Activated CD4-positive, alpha-beta T cell treated with anti-CD3 and anti-CD28 coated beads for 24 hours (primary cell): Measurements from ENCODE around the gene RWDD1.
A peak's percentile ranks its signal among the peaks of the same experiment; 100 is the strongest.
"Not testable (repeated sequence)": the region's sequence is repeated elsewhere in the genome, so short reads cannot be mapped to it uniquely, and the experiment has no call there.

Experiments
- DNase-seq, 2 donors: peaks; one replicate each; pipeline ENCODE4 v3.0.0-alpha.2; 2020; ENCODE audit warnings: low read depth in 2 of 2

Gene RWDD1

DNA sequence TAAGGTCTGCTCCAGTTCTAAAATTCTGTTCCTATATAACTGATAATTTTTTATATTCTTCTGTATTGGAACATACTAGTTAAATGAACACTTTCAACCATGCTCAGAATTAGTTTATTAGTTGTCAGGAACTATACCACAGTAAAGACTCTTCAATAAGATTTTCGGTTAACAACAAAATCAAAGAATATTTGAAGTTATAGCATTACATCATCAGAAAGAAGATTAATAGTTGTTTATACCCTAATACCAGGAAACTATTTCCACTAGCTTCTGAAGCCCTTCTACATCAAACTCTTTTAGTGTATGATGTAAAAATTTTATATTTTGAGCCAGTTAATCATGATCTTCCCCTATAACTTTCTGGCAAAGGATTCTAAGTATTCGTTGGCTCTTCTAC lies 11.2 kb upstream of the RWDD1 start:
- no peak for DNase-seq

DNA sequence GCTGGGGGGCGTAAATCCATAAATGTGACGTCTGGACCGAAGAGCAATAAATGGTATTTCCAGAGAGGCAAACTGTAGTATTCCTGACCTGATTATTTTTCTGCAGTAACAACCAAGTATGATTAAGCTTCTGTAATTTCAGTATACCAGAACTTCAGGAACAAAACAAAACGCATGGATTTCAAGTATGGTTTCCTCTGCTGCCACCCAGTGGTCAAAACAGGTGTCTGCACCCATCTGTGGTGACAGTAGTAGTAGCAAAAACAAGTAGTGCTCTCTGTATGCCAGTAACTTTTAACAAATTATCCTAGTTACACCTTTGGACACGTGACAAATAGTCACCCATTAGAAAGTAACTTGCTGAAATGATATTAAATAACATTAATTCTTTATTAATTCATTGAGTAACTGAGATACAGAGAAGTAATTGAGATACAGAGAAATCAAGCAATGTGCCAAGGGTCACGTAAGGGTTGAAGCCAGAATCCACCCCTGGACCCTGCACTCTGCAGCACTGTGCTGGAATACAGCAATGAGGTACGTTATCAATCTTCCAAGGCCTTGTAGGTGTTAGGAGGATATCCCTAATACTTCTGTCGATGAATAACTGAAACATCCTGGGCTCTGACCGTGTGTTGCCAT lies 9.8 kb upstream of the RWDD1 start:
- peak; percentile 44 to 54 for DNase-seq

DNA sequence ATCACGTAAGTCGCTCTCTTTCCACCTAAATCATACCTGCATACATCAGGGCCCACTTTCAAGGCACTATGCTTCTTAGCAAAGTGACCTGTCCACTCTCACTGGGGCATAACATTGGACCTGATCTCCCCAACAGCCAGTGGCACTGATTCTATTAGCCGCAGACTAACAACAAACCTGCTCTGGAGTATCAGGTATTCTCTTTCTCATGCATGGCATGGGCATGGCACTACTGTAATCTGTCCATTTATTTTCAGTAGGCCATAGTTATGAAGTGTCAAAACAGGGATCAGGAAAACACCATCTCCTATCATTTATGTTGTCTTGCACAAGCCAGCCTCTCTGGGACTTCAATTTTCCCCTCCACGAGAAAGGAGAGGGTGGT lies 9.3 kb upstream of the RWDD1 start:
- no peak for DNase-seq

DNA sequence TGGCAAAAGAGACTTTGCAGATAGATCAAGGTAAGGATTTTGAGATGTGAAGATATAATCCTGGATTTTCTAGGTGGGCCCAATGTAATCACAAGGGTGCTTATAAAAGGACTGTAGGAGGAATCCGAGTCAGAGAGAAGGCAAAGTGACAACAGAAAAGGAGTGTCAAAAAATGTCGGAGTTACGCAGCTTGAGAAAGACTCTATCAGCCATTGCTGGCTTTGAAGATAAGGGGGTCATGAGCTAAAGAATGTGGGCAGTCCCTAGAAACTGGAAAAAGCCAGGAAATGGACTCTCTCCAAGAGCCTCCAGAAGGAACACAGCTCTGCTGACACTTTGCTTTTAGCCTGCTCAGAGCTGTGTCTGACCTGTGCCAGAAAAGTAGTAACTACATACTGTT lies 8.7 kb upstream of the RWDD1 start:
- DNase-seq: no peak

DNA sequence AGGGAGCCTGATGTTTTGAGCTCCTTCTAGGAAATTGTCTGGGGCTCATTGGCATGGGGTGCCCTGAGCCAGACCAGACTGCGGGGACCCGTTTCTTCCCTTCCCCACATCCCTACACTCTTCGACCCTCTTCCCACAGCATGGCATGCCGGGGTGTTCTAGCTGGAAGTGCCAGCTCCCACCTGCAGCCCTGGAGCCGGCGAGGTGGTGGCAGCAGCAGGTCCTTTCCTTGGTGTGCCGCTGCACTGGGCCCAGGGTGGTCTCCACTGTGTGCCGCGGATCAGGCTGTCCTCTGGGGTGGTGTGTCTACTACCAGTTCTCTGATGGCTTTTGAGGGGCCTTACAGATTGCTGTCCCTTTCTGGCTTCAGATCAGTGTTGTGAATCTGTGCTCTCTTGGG lies 7.5 kb upstream of the RWDD1 start:
- no peak for DNase-seq

- DNase-seq: no peak
These were observed 7.0 kb upstream of the RWDD1 start for GRCh38 chr6:116564311-116564710.

GRCh38 chr6:116564921-116565872 lies 6.1 kb upstream of the RWDD1 start:
- no peak for DNase-seq

DNA sequence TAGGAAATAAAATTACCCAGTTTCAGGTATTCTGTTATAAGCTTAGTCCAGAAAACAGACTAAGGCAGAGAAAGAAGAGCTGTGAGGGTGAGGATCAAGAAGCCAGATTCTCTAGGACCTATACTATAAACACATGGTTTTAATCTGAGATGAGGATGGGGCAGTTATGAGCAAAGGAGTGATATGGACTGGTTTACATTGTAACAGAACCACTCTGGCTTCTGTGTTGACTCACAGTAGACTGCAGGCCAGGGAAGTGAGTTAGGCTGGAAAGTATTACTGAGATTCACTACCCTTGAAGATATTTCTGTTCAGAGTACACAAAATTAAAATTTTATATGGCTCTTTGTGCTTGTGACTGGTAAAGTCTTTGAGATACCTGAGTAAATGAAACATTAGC lies 3.2 kb upstream of the RWDD1 start:
- DNase-seq: no peak

- no peak for DNase-seq
These were observed 2.2 kb upstream of the RWDD1 start for GRCh38 chr6:116568821-116569755.

DNA sequence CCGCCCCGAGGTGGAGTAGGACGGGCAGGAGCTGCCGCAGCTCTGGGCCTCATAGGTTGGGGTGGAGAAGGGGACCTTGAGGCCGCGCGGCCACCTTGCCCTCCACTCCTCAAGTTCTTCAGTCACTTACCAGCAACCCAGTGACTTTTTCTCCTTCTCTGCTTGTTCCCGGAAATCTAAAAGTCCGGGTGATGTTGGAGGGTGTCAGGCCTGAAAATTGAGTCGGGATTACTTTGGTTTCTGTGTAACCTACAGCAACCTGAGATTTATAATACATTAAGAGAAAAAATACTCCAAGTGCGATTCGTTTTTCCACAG lies 338 bp downstream of the RWDD1 start:
- DNase-seq: no peak

DNA sequence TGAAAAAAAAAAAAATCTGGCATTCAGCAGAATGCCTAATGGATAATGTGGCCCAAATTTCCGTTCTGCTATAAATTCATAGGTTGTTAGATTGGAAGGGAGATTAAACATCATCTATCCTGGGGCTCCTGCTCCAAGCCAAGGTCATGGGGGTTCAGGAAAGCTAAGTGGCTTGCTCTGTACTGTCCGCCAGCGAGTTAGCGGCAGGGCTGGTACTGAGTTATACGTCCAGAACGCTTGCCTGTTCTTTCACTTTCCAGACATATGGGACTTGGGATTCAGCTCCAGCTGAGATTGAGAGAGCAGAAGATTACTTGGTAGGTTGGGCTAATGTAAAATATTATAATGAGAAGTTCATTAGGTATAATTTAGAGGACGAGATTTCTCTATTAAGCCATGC lies 858 bp downstream of the RWDD1 start:
- no peak for DNase-seq

DNA sequence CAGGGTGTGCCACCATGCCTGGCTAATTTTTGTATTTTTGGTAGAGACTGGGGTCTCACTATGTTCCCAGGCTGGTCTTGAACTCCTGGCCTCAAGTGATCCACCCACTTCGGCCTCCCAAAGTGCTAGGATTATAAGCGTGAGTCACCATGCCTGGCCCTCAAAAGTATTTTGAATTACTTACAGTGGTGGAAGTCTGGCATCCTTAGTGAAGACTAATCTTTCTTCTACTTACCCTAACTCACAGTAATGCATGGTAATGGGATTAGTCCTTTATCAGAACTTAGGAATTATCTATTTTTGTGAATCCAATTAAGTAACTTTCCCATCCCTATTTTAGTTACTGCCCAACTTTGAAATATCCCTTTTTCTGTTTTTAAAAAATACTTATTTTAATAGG lies 3.9 kb downstream of the RWDD1 start:
- DNase-seq: no peak

GRCh38 chr6:116577486-116577885 lies 6.2 kb downstream of the RWDD1 start:
- DNase-seq: no peak

- no peak for DNase-seq
These were observed 7.0 kb downstream of the RWDD1 start for GRCh38 chr6:116578335-116578734.

DNA sequence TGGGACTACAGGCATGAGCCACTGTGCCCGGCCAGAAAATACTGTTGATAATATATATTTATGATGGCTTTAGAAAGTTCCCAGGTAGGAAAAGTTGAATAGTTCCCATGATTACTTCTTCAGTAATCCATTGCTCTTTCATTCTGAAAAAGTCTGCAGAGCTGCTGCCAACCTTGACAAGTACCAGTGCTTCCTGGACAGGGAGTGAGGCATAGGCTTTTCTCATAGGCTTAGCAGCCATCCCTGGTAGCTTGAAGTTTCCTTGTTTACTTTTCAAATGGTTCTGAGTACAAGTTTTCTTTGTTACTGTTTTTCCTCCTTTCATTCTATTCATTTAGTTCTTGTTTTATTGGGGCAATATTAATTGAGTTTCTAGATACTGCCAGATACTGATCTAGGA lies 7.8 kb downstream of the RWDD1 start:
- no peak for DNase-seq

DNA sequence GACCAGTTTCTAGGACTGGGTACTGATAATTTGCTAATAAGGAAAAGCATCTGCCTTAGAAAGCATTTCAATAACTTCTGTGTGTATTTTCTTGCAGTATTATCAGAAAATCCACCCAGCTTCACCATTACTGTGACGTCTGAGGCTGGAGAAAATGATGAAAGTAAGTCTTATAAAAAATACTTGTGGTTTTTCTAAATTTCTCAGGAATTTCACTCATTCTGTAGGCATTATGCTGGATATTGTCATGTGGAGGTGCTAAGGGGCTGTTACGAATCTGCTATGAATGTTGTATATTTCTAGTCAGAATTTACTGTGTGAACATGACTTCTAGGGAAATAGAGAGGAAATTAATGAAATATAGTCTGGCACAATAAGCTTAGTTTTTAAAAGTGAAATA lies 8.9 kb downstream of the RWDD1 start:
- DNase-seq: no peak

GRCh38 chr6:116586276-116586675 lies 15.0 kb downstream of the RWDD1 start:
- DNase-seq: no peak

DNA sequence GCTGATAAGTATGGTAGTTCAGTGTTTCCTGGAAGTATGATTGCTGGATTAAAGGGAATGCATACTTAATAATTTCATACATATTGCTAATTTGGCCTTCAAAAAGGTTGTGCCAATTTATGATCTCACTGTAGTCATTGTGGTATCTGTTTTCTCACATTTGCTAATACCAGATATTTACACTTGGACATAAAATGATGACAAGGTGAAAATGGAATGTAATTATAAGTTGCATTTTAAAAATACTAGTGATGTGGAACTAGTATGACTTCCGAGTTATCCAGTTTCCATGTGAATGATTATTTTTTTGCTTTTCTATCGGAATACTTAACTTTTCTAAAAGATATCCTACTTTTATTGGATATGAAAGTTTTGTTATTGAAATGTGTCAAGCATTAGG lies 15.4 kb downstream of the RWDD1 start:
- DNase-seq: no peak

DNA sequence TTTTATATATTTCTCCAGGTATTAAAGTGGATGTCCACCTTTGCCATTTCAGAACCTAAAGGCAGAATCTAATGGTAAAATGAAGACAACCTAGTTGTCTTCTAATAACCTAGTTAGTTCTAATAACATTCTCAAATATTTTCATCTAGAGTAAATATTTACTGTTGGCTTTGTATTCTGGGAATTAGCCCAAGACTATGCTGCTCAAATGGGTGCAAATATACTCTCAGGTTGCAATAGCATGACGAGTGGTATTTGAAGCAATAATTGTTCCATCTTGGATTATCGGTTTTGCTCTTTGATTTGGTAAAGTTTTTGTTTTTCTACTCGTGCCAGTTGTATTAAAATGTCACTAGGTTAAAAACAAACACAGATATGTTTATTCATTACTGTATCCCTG lies 23.9 kb downstream of the RWDD1 start:
- DNase-seq: no peak

DNA sequence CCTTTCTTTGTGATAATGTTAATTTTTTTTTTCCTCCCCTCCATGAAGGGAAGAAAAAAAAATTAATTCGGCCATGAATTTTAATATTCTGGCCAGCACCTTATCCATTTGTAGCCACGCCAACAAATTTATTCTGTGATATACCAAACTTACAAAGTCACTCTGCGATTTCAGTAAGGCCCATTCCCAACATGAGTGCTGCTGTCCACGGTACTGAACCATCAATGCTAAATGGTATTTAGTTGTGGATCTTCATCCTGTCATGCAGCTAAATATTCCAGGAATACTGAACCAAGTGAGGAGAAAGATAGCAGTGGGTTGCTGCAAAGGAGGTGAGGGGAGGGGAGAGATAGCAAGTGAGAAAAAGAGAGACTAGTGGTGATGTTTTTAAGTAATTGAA lies 25.5 kb downstream of the RWDD1 start:
- DNase-seq: no peak

- not testable (repeated sequence) for DNase-seq
These were observed 32.6 kb downstream of the RWDD1 start for GRCh38 chr6:116603916-116604315.

GRCh38 chr6:116604868-116605267 lies 33.6 kb downstream of the RWDD1 start:
- DNase-seq: not testable (repeated sequence)
